Measurements from ENCODE around the gene TEX13D.
"Not testable (repeated sequence)": the region's sequence is repeated elsewhere in the genome, so short reads cannot be mapped to it uniquely, and the experiment has no call there.

The TEX13D gene

DNA sequence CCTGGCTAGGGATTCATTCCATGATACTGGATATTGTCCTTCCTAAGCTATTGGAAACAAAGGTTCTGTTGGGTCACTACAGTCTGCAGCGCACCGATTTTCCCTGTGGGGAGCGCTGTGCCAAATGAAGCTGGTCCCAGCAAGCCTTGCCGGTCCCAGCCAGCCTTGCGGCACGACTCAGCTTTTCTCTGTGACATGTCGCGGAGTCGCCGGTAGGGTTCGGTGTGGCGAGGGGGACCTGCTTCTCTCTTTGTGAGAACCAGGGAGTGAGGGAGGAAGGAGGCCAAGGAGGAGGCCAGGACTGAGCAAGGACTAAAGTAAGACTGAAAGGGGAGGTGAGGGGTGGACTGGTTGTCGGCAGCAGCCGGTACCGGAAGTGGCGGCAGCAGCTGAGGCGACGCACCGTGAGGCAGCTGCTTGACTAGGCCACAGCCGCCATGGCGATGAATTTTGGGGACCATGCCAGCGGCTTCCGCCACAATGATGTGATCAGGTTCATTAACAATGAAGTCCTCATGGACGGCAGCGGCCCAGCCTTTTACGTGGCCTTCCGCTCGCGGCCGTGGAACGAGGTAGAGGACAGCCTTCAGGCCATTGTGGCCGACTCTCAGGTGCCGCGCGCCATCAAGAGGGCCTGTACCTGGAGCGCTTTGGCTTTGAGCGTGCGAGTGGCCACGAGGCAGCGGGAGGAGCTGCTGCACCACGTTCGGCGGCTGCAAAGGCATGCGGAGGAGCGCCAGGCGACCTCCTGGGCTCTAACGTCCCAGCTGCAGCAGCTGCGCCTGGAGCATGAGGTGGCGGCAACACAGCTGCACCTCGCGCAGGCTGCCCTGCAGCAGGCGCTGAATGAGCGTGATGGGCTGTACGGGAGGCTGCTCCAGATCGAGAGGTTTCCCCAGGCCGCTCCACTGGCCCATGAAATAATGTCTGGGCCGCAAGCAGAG is at the start of gene TEX13D:
Gene TEX13D, plus strand, starts transcription at position 180 of the 944 bp plus-strand sequence. Its CDS starts 258 bp downstream, at position 438.
- no peak for DNase-seq

DNA sequence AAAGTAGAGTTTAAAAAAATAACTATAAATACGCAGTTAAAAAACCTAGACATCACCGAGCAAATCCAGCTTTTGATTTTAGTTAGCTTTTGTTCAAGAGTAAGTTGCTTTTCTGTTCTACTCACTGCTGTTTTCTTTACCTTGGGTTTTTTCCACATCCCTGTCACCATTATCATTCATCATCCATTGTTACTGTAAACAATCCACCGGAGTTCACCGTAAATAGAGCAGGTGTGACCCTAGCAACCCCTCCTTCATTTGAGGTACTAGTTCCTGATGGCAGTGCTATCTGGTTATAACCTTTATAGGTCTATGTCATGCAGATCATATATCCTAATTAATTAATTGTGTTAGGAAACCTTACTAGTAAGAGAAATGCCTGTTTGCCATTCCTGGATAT is 43.0 kb upstream of the TEX13D start:
- no peak for DNase-seq

- no peak for DNase-seq
These were observed 38.6 kb upstream of the TEX13D start for GRCh38 chrX:124293810-124294209.

DNA sequence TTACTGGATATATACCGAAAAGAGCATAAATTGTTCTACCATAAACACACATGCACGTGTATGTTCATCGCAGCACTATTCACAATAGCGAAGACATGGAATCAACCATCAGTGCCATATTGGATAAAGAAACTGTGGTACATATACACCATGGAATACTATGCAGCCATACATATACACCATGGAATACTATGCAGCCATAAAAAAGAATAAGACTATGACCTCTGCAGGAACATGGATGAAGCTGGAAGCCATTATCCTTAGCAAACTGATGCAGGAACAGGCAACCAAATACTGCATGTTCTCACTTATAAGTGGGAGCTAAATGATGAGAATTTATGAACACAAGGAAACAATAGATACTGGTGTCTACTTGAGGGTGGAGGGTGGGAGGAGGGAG is 33.1 kb upstream of the TEX13D start:
- DNase-seq: not testable (repeated sequence)

- DNase-seq: no peak
These were observed 32.1 kb upstream of the TEX13D start for GRCh38 chrX:124300405-124300804.

DNA sequence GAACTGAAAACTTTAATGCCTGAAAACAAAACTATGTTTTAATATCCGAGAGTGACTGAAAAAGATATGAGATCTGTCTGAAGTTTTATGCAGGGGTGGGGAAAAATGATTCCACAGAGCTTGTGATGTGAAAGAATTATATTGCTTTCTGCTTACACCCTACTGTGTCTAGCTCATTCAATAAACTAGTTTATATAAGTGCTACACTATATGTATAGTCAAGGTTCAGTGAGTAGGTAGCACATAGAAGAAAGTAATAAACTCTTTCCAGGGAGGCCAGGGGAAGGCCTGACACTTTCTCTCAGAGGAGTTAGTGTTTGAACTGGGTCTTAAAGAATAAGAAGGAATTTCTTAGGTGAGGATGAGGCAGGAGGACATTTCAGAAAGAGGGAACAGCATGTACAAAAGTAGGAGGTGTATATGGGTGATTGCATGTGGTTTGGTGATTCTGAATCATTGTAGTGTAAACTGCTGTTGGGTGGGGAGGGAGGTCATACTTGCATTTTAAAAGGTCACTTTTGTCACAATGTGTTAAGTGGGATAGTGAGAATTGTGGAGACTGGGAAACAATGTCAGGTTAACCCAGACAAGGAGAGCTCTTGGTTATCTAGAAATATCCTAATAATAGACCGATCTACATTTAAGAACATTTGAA is 25.1 kb upstream of the TEX13D start:
- no peak for DNase-seq

DNA sequence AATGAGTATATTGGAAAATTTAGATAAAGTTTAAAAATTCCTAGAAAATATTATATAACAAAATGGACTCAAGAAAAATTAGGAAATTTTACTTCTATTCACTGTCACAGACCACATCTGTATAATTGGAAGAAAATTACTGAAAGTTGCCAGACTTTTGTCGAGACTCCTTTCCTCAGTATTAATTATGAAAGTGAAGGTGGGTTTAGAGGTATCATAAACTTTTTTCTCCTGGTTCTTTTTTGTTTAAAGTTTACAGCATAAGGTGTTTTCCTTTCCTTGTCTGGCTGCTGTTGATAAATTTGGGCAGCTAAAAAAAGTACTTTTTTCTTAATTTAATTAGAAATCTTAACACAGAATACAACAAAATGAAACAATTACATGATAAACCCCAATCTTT is 6.7 kb upstream of the TEX13D start:
- no peak for DNase-seq

DNA sequence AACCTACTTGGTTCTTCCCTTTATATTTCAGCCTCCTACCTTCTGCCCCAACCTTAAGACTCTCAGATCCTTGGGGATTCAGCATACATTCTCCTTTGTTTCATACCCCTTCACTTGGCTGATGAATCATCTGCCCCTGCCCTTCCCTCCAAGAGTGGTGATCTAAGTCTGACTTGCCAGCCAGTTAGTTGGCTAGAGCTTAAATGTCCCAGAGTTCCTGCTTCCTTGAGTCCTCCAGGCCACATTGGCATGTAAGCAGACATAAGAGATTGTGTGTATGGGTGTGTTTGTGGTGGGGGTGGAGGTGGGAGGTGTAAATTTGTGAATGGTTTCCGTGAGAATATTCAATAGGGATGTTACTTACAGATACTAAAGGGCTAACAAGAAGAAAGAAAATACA is 3.7 kb upstream of the TEX13D start:
- no peak for DNase-seq

DNA sequence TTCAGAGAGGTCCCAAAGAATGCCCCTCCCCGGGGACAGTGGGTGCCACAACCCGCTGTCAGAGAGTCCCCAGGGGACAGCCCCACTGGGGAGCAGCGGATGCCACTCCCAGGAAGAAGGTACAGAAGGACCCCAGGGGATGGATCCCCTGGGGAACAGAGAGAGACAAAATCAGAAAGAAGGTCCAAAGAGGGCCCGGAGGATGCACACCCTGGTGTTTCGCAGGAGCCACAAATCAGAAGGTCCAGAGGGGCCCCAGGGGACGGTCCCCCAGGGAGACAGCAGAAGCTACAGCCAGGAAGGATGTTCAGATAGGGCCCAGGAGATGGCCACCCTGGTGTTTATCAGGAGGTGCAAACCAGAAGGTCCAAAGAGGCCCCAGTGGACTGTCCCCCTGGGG is 1.4 kb downstream of the TEX13D start:
- no peak for DNase-seq

DNA sequence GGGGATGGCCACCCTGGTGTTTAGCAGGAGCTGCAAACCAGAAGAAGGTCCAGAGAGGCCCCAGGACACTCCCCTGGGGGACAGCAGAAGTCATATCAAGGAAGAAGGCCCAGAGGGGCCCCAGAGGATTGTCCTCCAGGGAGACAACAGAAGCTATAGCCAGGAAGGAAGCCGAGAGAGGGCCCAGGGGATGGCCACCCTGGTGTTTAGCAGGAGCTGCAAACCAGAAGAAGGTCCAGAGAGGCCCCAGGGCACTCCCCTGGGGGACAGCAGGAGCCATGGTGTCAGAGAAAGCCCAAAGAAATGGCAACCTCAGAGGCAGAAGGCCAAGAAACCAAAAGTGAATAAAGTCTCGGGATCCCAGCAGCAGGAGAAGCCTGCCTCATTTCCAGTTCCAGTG is 2.1 kb downstream of the TEX13D start:
- not testable (repeated sequence) for DNase-seq

DNA sequence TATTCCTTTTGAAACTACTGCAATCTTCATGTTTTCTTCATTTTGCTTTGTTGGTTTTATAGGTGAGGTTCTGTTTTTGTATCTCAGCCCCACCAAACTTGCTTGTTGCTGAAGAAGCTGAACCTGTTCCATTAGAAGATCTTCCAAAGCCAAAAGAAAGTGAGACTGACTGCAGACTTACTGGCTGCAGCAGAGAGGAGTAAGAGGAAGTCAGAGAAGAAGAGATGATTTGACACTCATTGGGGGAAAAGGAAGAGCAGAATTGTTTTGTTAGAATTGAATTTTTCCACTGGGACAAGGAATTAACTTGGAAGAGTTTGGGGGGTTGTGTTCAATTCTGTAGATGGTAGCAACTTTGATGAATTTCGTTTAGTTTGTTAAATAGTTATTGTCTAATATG is 3.1 kb downstream of the TEX13D start:
- DNase-seq: no peak

DNA sequence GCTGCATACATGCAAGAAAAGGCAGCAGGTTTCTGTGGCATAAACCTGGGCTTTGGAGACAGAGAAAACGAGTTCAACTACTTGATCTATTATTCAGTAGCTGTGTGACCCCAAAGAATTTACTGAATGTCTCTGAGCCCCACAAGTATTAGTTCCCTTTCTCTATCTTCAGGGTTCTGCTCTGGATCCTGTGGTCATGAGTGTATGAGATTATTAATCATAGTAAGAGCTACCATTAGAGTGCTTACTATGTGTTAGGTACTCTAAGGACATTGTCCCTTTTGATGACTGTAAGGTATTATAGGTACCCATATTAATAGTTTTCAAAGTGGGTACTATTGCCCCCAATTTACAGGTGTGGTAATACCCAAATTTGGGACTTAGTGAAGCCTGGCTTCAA is 5.5 kb downstream of the TEX13D start:
- DNase-seq: no peak

DNA sequence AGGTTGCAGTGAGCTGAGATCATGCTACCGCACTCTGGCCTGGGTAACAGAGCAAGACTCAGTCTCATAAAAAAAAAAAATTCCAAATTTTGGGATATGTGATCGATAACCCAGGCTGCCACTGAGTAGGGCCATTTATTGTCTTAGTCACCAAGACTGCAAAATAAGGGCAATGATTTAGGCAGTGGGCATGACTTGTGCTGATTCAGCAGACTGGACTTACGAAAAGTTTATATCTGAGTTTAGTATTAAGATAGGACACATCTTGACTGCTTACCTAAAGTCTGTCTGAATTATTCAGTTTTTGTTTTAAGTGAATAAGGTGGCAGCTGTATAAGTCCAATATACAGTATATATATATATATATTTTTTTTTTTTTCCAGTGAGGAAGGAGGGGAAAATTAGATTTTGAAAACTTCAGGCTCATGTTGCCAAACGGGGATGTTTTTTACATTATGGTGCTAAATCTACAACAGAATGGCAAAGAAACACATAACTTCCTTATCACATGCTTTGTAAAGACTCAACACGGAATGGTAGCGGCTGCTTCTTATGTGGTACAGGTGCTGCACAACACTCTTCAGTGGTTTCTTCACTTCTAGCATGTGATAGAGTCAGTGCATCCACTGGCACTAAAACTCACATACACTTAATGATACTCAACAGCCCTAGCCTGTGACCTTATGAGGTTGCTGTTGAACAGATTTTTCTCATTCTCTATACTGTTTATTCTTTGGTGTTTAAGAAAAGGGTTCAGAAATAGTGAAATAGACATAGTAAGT is 6.5 kb downstream of the TEX13D start:
- DNase-seq: no peak

DNA sequence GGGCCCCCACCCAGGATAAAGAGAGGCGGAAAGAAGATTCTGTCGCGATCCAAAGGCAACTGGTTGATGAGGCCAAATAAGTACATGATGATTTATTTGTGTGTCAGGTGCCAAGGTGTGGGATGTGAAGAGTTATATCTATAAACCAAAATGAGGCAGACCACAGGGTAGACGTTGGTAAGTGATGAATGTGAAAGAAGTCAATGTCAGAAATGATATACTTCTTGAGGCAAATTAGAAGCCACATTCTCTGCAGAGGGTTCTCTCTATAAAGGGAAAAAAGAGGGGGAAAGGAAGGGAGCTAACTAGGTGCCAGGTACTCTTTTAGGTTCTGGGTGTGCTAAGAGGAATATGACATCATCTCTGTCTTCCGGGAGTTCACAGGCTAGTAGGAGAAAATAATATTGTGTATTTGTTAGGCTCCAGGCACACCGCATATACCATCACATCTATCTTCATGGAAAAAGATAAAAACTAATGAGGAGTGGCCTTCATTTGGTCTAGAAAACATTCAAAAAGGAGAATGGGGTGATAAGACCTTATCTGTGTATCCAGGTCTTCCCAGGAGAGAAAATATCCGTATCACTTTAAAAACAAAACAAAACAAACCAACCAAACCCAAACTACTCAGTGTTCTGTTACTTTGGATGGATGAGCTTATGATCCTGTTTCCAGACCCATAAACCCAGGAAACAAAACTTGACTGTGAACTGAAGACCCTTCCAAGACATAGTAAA is 9.1 kb downstream of the TEX13D start:
- no peak for DNase-seq

DNA sequence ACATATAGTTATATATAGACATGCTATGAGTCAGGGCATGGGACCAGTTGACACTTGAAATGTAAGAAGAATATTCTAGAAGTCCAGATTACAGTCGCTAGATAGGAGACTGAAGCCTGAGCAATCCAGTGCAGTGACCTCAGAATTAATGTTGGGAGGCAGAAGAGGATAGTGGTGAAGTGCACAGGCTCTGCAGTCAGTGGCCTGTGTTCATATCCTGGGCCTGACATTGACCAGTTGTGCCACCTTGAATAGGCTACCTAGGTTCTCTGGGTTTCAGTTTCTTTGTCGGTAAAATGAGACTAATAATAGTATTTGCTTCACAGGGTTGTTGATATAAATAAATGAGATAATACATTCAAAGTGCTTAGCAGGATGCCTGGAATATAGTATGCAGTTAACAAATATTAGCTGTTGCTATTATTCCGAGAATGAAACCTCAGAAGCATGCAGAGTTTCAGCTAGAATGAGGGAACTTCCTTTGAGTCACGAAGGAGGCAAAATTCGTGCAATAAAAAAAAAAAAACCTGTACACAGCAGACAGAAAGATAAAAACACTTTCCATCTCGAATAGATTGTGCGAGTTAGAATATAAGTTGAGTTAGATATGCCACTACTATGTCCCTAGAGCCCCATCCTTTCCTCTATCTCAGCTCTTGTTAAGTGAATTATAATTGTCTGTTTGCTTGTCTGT is 9.9 kb downstream of the TEX13D start:
- no peak for DNase-seq

- DNase-seq: no peak
These were observed 10.6 kb downstream of the TEX13D start for GRCh38 chrX:124343016-124343415.

DNA sequence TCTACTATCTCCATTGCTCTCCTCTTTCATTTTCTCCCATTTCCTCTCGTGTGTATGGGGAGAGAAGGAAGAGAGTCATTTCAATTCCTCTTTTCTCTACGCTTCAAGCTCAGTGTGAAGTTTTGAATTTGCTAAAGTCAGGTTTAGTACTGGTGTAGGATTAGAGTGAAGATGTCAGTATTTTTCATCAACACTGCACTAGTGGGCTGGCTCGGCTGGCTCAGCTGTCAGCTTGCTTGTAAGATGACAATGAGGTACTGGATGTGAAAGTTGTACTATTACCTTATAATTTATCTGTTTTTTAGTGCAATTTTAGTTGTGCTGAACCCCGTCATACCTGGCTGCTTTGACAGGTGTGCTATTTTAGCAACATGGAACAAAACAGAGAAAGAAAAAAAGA is 11.8 kb downstream of the TEX13D start:
- no peak for DNase-seq

DNA sequence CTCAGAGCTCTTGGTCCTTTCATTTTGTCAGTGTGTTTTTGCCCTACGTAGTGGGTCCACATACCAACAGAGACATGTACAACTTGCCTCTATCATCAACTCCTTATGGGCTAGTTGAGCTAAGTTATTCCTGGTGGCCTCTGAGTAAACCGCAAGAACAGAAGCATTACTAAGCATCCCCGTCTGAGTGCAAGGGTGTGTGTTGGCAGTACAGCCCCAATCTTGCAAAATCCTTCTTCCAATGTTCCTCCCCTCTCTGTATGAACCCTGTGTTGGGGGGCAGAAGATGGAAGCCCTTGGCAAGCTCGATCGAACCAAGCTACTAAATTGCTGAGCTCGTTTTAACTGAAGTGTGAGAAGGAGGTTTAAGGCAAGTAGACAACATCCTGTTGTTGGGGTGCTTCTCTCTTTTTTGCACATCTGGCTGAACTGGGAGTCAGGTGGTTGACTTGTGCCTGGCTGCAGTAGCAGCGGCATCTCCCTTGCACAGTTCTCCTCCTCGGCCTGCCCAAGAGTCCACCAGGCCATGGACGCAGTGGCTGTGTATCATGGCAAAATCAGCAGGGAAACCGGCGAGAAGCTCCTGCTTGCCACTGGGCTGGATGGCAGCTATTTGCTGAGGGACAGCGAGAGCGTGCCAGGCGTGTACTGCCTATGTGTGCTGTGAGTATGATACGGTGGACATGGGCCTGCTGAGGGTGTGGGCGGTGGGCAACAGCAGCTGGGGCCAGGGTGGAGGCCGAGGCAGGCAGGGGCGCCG is 13.8 kb downstream of the TEX13D start, which contains the start of gene SH2D1A:
Gene SH2D1A, plus strand, starts transcription at position 447 of the 760 bp plus-strand sequence. Its CDS starts 80 bp downstream, at position 527.
- no peak for DNase-seq

- no peak for DNase-seq
These were observed 14.4 kb downstream of the TEX13D start for GRCh38 chrX:124346877-124347241.

GRCh38 chrX:124347242-124347641 is 14.8 kb downstream of the TEX13D start:
- peak; percentile 43 for DNase-seq

DNA sequence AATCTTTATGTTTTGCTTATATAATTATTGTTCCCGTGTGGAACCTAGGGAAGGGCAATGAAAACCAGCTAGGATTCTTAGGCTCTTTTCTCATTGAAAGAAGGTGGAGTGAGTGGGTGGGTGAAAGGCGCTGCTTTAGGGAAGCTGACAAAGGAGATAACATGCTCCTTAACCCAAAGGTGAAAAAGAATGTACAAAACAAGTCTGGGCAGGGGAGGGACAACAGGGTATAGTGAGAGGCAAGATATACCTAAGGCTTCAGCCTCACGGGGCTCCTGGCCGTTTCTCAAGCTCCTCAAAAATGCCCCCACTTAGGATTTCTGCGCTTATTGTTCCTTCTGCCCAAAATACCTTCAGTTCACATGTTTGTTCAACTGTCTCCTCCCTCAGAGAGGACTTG is 15.7 kb downstream of the TEX13D start:
- DNase-seq: no peak
